ENCODE measurements around the gene ECEL1.
A peak's percentile ranks its signal among the peaks of the same experiment; 100 is the strongest.
"Not testable (repeated sequence)": the region's sequence is repeated elsewhere in the genome, so short reads cannot be mapped to it uniquely, and the experiment has no call there.

ECEL1 gene

DNA sequence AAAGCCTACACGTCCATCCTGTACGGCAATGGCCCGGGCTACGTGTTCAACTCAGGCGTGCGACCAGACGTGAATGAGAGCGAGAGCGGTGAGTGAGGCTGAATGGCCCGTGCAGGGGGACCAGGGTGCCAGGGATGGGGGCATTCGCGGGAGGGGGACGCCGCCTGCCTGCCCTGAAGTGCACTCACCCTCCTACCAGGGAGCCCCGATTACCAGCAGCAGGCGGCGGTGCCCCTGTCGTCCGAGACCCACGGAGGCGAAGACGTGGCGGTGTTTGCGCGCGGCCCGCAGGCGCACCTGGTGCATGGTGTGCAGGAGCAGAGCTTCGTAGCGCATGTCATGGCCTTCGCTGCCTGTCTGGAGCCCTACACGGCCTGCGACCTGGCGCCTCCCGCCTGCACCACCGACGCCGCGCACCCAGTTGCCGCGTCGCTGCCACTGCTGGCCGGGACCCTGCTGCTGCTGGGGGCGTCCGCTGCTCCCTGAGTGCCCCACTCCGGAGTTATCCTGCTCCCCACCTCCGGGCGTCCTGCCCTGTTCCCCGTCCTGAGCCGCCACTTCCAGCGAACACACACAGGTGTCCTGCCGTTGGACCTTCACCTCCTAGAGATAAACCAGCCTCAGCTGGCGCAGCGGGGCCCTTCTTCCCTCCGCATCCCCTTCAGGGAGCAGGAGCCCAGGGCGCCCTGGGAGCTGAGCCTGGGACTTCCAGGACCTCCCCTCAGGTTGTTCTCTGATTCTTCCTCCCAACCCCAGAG, 28.8 kb downstream of the ECEL1 start:
- DNase-seq, result no peak

DNA sequence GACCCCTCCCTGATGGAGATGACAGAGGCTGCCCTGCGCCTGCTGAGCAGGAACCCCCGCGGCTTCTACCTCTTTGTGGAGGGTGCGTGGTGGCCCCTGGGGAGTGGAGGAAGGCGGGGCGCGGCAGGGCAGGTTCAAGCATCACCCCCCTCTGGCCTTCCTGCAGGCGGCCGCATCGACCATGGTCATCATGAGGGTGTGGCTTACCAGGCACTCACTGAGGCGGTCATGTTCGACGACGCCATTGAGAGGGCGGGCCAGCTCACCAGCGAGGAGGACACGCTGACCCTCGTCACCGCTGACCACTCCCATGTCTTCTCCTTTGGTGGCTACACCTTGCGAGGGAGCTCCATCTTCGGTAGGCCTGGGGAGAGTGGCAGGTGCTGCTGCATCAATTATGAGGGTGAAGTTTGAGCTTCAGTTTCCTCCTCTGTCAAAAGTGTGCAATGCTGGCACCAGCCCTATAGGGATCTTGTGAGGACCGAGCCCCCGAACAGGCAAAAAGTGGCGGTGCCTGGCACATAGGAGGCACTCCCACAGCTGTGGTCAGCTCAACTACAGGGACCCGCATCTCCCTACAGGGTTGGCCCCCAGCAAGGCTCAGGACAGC, 29.5 kb downstream of the ECEL1 start:
- DNase-seq, result no peak

DNA sequence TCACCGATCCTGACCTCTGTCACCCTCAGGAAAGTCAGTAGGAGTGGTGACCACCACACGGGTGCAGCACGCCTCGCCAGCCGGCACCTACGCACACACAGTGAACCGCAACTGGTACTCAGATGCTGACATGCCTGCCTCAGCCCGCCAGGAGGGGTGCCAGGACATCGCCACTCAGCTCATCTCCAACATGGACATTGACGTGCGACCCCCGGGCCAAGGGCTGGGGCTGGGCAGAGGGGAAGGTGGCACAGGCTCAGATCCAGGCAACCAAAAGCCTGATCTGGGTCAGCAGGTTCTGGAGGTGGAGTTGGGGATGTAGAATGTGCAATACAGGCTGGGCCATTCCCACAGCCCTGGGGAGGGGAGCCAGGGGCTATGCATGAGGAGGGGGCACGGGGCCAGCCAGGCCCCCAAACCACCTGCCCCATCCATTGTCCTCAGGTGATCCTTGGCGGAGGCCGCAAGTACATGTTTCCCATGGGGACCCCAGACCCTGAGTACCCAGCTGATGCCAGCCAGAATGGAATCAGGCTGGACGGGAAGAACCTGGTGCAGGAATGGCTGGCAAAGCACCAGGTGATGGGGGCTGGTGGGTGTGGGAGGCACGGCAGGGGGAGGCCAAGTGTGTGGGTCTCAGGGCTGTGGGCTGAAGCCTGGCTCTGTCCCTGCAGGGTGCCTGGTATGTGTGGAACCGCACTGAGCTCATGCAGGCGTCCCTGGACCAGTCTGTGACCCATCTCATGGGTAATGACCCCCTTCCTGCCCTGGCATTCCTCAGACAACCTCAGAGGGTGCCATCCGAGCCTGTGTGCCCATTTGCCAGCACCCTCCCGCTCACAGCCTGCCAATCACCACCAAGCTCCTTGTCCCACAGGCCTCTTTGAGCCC, 30.3 kb downstream of the ECEL1 start:
- DNase-seq, result no peak

DNA sequence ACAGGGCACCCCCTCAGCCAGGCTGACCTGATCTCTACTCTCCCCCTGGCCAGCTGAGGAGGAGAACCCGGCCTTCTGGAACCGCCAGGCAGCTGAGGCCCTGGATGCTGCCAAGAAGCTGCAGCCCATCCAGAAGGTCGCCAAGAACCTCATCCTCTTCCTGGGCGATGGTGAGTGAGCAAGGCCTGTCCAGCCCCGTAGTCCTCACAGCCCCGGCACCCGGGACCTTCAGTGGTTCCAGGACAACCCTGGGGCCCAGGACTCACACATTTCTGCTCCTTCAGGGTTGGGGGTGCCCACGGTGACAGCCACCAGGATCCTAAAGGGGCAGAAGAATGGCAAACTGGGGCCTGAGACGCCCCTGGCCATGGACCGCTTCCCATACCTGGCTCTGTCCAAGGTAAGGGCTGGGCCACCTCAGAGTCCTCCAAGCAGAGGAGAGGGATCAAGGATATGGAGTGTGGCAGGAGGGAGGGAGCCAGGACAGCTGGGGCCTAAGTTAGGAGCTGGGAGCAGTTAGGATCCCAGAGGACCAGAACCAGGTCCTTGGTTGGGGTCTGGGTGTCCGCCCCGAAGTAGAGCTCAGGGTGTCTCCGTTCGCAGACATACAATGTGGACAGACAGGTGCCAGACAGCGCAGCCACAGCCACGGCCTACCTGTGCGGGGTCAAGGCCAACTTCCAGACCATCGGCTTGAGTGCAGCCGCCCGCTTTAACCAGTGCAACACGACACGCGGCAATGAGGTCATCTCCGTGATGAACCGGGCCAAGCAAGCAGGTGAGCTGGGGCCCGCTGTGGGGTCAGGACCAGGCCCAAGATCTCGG, 31.1 kb downstream of the ECEL1 start:
- no peak for DNase-seq

DNA sequence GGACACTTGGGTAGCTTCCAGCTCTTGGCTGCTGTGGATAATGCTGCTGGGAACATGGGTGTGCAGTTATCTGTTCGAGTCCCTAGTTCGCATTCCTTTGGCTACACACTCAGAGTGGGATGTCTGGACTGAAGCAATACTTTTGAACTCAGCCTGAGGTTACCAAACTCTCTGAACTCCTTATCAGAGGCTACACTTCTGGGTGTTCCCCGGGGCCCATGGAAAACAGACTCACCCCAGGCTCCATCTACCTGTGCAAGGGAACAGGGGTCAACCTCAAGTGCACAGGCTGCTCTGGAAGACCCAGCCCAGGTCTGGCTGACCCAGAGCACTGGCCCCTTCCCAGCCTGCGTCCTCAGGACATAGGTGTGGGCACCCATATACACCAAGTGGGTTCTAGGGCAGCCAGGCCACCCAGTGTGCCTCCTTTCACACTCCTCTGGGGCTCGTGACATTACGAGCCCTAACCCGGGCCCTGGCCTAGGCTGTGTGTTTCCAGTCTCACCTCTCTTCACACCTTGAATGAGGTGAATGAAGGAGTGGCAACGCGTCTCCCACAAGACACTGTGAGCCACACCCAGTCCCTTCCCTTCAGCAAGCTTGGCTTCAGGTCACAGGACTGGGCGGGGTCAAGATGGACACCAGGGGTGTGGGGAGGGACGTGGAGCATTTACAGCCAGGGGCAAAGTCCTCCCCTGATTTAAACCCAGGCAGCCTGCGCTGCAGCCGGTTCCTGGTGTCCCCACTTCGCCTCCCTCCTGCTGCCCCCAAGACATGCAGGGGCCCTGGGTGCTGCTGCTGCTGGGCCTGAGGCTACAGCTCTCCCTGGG, 32.0 kb downstream of the ECEL1 start, which contains the start of gene ALPI:
TSS of gene ALPI (plus strand) at position 728 of the 830 bp plus-strand sequence. CDS start at position 775, 47 bp downstream.
- no peak for DNase-seq

DNA sequence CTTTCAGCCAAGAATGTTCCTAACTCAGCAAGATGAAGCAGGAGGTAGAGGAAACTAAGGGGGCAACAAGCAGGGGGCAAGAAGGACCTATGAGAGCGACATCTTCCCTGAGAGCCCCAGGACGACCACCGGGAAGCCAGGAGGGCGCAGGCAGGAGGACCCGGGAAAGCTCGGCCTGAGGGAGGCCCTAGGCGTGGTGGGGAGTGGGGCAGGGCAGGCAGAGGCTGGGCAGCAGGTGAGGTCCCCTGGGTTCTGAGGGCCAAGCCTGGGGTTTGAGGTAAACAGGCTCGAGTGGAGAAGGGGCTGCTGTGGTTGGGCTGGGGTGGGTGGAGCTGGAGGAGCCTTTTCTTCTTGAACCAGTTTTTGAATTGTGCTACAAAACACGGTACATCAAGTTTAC, 33.0 kb downstream of the ECEL1 start:
- no peak for DNase-seq

DNA sequence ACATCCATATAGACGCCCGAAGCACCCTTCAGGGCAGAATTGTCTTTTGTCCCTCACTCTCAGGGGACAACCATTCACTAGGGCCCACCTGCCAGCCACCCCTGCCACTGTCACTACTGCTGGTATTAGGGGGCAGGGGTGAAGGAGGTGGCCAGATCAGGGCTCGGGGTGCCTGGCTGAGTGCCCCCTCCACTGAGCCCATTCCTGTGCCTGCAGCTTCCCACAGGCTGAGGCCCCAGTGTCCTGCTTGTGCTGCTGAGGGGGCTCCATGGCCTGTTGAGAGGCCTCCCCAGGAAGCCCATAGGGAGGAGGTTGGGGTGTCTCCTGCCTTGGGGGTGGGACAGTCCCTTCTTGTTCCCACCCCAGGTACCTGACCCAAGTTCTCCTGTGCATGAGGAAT, 36.0 kb downstream of the ECEL1 start:
- not testable (repeated sequence) for DNase-seq

DNA sequence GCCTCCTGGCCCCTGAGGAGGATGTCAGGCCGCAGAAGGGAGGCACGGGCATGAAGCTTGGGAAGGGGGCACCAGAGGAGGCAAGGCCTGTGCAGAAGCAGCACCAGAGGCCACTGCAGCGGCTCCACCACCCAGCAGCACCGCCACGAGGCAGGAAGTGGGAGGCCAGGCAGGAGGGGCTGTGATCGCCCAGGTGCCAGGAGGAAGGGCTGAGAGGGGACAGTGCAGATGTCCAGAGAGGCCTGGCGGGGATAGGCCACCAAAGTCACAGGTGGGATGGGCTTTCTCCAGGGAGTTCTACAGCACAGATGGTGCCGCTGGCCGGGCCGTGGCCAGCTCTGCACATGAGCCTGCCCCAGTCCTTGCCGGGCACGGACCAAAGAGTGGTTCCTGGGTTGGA, 37.7 kb downstream of the ECEL1 start:
- DNase-seq, result no peak

DNA sequence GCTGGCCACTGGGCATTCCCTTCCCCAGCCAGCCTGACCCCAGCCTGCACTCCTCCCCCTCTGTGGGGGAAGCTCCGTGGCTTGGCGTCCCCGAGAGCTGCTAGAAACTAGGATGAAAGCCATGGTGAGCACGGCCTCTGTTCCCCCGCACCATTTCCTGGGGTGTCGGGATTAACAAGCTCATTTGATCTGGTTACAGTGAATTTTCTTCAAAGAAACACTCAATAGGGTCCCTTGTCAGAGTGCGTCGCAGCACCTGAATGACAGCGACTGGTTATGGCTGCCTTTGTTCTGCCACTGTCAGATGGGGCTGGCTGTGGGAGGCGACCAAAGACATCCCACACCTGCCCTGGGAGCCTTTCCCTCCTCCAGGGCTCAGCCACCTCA, 39.3 kb downstream of the ECEL1 start:
- DNase-seq, result no peak

DNA sequence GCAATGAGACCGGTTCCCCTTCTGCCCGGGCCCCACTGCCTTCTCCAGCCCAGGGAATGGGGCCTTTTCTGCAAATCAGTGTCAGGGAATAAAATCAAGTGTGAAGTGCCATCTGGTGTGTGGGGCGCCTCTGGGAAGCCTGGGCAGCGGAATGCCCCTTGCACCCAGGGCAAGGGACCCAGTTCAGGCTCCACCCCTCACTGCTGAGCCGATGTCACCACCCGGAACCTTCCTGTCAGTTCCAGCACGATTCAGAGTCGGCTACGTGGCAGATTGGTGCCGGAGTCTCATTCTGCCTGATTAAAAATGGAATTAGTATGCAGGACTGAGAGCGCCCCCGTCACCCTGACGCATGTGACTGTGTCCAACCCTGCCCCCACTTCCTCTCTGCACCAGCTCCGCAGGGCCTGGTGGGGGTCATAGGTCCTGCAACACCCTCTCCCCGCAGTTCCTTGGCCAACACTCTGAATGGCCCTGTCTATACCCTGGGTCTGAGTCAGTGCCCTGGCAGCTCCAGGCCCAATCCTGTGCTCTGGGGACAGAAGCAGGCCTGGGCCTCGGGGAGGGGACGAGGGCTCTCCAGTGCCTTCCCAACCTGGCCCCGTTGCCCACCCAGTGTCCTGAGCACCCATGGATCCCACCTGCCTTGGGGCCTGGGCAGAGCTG, 39.9 kb downstream of the ECEL1 start:
- no peak for DNase-seq

DNA sequence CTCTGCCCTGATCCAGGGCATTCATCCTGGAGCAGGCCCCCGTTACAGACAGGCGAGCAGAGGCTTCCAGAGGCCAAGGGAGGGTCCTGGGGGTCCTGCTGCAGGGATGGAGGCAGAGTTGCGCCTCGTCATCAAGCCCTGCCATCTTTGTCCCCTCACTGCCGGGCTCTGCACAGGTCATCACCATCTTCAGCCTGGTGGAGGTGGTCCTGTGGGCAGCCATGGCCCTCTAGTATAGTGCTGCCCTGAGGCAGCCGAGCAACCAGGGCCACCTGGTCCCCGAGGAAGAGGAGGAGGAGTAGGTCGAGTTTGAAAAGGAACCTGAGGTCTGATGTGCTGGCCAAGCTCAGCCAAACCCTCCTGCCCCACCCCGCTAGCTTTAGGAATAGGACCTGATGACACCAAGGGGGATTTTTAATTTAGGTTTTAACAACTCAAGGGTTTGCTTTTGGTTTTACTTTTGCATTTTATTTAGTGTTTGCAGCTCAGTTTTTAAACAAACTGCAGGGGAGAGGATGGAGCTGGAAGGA, 40.5 kb downstream of the ECEL1 start:
- DNase-seq, result no peak

DNA sequence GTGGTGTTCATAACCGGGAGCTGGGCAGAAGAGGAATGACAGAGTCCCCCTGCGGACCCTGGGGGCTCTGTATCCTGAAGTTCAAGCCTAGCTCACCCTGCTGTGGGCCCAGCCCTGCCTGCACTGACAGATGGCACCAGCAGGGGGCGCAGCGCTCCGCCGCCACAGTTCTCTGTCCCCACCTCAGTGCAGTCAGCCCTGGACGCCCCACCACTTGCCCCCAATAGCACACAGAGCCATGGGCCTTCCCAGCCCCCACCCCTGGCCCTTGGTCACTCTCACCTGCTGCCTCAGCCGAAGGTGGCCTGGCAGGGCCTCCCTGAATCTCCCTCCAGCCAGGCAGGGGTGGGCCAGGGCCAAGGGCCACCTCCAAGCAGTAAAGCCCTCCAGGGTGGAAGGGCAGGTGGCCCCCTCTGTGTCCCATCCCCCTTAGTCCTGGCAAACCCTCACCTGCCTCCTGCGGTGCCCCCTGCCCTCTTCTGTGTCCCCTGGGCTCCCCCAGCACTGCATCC, 41.3 kb downstream of the ECEL1 start:
- not testable (repeated sequence) for DNase-seq

DNA sequence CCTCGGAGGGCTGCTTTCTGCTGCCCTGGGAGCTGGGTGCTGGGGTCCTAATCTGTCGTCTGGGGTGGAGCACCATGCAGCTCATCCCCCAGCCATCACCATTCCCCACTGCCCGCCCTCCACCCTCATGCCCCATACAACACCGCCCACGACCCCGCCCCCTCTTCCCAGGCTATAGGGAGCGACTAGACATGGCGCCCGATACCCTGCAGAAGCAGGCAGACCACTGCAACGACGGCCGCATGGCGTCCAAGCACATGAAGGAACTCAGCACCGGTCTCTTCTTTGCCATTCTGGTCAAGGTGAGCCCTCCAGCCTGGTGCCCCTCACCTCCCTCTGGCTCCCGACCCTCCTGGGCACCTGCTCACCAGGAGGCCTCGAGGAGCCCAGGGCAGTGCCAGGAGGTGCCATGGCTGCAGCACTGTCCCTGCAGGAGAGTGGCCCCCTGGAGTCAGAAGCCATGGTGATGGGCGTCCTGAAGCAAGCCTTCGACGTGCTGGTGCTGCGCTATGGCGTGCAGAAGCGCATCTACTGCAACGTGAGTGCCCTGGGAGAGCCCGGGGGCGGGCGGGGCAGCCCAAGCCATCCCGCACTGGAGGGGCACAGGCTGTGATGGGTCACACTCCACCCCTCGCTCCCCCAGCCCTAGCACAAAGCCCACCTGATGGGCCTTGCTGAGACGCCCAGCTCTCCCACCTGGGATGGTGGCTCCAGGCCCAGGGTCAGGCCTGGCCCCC, 42.3 kb downstream of the ECEL1 start:
- DNase-seq, result not testable (repeated sequence)

DNA sequence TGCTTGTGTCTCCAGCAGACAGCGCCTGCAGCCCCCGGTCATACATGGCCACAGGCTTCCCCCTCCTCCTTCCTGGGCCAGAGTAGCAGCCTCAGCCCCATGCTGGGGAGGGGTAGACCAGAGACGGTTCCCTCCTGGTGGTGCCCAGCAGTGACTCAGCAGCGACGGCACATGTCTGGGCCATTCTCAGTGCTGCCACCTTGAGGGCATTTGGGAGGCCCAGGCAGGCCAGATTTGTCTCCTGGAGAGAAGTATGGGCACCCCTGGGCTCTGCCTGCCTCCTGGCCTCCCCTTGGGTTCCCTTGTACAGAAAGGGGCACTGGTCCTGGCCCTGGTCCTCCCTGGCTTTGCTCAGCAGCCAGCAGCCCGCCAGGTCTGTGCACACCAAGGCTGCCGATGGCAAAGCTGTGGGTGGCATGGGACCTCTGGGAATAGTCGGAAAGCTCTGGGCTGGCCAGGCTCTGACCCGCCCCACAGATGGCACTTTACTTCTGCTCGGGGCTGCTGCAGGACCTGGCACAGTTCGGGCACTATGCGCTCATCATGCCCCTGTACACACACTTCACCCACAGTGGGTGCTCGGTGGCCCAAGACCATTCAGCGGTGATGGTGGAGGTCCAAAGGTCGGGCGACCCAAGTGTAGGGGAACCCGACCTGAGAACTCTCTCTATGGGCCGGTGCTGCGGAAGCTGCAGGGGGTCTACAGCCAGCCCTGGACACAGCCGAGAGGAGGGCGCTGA, 43.1 kb downstream of the ECEL1 start:
- DNase-seq, result peak; percentile 53

DNA sequence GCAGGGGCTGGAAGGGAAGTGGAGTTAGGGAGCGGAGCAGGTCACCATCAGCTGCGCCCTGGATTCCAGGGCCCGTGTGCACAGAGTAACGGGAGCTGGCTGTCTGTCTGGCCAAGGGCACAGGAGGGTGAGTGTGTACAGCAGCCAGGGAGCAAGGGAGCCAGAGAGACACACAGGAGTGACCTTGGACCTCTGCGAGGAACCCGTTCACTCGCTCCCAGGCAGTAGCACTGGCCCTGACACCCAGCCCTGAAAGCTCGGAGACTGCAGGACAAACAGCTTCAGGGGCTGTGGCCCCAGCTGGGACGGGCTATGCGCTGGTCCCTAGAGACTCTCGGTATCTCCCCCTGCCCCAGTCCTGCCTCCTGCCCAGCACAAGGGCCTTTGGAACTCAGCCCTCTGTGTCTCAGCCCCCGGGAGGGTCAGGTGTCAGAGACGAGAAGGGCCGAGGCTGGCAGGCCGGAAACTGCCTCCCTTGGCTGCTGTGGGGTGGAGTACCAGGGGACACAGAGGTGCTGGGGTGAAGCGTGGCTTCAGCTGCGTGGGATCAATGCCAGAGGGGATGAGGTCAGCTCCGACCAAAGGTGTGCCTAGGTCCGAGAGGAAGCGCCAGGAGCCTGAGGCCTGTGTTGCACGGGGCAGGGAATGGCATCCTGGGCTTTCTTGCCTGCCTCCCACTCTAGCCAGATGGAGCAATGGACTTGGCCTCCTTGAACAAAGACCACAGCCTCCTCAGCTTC, 43.8 kb downstream of the ECEL1 start:
- DNase-seq, result not testable (repeated sequence)

DNA sequence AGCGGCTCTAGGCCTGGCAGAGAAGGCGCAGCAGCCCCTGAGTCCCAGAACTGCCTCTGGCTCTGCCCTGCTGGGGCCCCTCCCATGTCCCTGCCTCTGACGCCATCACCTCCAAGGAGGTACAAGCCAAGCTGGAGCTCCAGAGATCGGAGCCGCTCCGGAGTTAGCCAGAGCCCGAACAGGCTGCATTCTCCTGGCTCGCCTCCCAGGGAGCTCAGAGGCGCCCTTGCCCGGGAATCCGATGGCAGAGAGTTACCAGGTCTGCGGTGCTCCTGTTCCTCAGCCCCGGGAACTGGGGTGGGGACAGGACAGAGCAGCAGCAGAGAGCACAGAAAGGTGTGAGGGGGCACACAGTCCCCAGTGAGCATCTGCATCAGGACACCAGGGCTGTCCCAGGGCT, 44.6 kb downstream of the ECEL1 start:
- not testable (repeated sequence) for DNase-seq

DNA sequence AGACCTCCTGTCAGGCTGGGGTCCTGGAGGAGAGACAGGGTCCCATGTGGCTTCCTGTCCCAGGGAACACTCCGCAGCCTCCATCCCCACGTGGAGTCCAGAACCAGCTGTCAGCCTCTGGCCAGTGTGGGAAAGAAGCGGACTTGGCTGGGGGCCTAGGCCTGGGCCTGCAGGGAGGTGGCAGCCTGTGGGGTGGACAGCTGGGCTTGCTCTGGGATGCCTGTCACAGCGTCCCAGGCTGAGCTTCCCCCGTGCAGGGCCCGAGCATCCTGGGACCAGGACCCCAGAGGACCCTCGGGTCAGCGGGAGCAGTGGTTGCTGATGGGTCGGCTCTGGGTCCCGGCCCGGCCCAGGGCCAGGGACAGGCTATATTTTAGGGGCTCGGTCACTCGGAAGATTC, 45.2 kb downstream of the ECEL1 start:
- DNase-seq, result not testable (repeated sequence)

DNA sequence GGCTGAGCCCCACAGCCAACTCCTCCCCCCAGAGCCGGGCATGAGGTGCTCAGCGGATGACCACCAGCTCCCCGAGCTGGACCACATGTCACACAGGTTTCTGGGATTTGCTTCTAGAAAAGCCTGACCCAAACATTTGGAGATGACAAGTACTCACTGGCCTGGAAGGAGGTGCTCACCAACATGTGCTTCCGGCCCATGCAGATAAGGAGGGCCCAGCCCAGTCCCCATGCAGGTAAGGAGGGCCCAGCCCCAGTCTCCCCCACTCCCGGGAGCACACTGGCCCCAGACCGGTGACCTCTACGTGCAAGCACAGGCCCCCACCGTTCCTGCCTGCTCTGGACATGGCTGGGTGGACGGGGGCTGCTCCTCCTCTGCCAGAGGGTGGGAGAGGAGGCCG, 45.7 kb downstream of the ECEL1 start:
- DNase-seq, result not testable (repeated sequence)
